ENCODE results near the gene TERT. TPM values are rescaled to one million over a fixed set of nuclear protein-coding genes. Genes with fewer than 3 reads are reported as not detected.

Gene TERT
- total and polyA plus RNA-seq, 10 of the 15 experiments (the other 5 are each of a cell fraction or from before 2014, with no cell fraction given): 0.08 to 21.5 (median 5.0) TPM

GRCh38 chr5:1227667-1228066 is 67.2 kb downstream of the TERT start:
- H3K79me2 ChIP-seq (ENCODE audit: control insufficient read depth, insufficient read depth, low read length): no peaks in the 10 kb centered on the region
- H3K9me3 ChIP-seq (replicated peaks; ENCODE audit: control insufficient read depth, insufficient read depth, low read length): no peaks in the 10 kb centered on the region
- no peaks in the 10 kb centered on the region for H4K20me1 ChIP-seq (ENCODE audit: control insufficient read depth, insufficient read depth)
- DNase-seq (ENCODE audit: low read depth, low spot score) (no peak), ATAC-seq (no peak), FAIRE-seq (no peak)
- POLR2A ChIA-PET: no interaction called here
- in situ Hi-C loops (cut with MboI): no loop called here
- H3K27me3 ChIP-seq (replicated peaks in 1 of 2; ENCODE audit: control insufficient read depth in 2 of 2, insufficient read depth in 2 of 2, low read length in 1 of 2): no peaks in the 10 kb centered on the region; a peak in 2 of 4 replicates
- no peaks in the 10 kb centered on the region for H3K4me1 ChIP-seq (ENCODE audit: control insufficient read depth, insufficient read depth, low read length)
- intact Hi-C loops (cut with micrococcal nuclease; ENCODE audit: unreplicated experiment): no loop called here
- SMC1A ChIA-PET (ENCODE audit: uncharacterized antibody, unreplicated experiment): interaction anchor here (0.7 kb wide), 1 partner anchor 396 kb away, joined by 3 read pairs; no protein-coding TSS in a partner anchor
- 59% methylated on average over 14 of the region's 14 CpGs for WGBS (ENCODE audit: insufficient coverage, insufficient replicate concordance, low lambda C conversion rate, missing lambda C conversion rate)
- CTCF ChIA-PET: interaction anchor here (0.9 kb wide), 1 partner anchor 415 kb away, joined by 3 read pairs; no protein-coding TSS in a partner anchor
- RAD21 ChIA-PET (ENCODE audit: unreplicated experiment): no interaction called here
- H3K27ac ChIP-seq (ENCODE audit: control insufficient read depth, insufficient read depth): no peak overlapping the region
- no peak overlapping the region for H3K4me2 ChIP-seq (ENCODE audit: control insufficient read depth, insufficient read depth)
- H2AFZ ChIP-seq (ENCODE audit: control insufficient read depth, low read depth, low read length): no peak overlapping the region
- H3K36me3 ChIP-seq (ENCODE audit: control insufficient read depth in 2 of 2, insufficient read depth in 2 of 2, low read length in 1 of 2): no peaks in the 10 kb centered on the region
- BruUV-seq (replicated peaks): no TSS peak
- no peak overlapping the region for H3K9ac ChIP-seq (ENCODE audit: control insufficient read depth, insufficient read depth, low read length)
- no peak overlapping the region for H3K4me3 ChIP-seq
- TF ChIP-seq BCLAF1 (IDR thresholded peaks at IDR 0.05): no peak
- no peak for TF ChIP-seq PML (IDR thresholded peaks at IDR 0.05; ENCODE audit: low read length)

GRCh38 chr5:1226839-1227581 is 67.9 kb downstream of the TERT start:
- Histone ChIP-seq H3K4me1 (ENCODE audit: control insufficient read depth, insufficient read depth, low read length) (no peaks in the 10 kb centered on the region), H3K36me3 (ENCODE audit: control insufficient read depth in 2 of 2, insufficient read depth in 2 of 2, low read length in 1 of 2) (no peaks in the 10 kb centered on the region), H3K27ac (ENCODE audit: control insufficient read depth, insufficient read depth) (no peak overlapping the region), H3K79me2 (ENCODE audit: control insufficient read depth, insufficient read depth, low read length) (no peaks in the 10 kb centered on the region), H3K4me2 (ENCODE audit: control insufficient read depth, insufficient read depth) (no peak overlapping the region), H2AFZ (ENCODE audit: control insufficient read depth, low read depth, low read length) (no peak overlapping the region), H3K9me3 (replicated peaks; ENCODE audit: control insufficient read depth, insufficient read depth, low read length) (no peaks in the 10 kb centered on the region; the same call in 2 of the 3 replicates), H3K4me3 (no peak overlapping the region), H3K27me3 (replicated peaks in 1 of 2; ENCODE audit: control insufficient read depth in 2 of 2, insufficient read depth in 2 of 2, low read length in 1 of 2) (no peaks in the 10 kb centered on the region; a peak in 2 of 4 replicates), H3K9ac (ENCODE audit: control insufficient read depth, insufficient read depth, low read length) (no peak overlapping the region), H4K20me1 (ENCODE audit: control insufficient read depth, insufficient read depth) (no peaks in the 10 kb centered on the region)
- ChIA-PET CTCF (interaction anchor here (0.9 kb wide), 1 partner anchor 416 kb away, joined by 3 read pairs; no protein-coding TSS in a partner anchor), SMC1A (ENCODE audit: uncharacterized antibody, unreplicated experiment) (interaction anchor here (0.7 kb wide), 1 partner anchor 397 kb away, joined by 3 read pairs; no protein-coding TSS in a partner anchor), RAD21 (ENCODE audit: unreplicated experiment) (no interaction called here), POLR2A (no interaction called here)
- ATAC-seq (no peak), DNase-seq (ENCODE audit: low read depth, low spot score) (no peak), FAIRE-seq (no peak)
- WGBS (ENCODE audit: insufficient coverage, insufficient replicate concordance, low lambda C conversion rate, missing lambda C conversion rate): 71% methylated on average over 33 of the region's 50 CpGs
- no TSS peak for BruUV-seq (replicated peaks)
- TF ChIP-seq NKRF (conservative IDR thresholded peaks at IDR 0.05): no peak
- in situ Hi-C loops (cut with MboI) (no loop called here), intact Hi-C loops (cut with micrococcal nuclease; ENCODE audit: unreplicated experiment) (no loop called here)
